BLaER1 treated with 17β-estradiol and CSF1 and Interleukin-3, amounts not matched to agents 10 nM and 100 nM (cell line): ENCODE measurements around the gene TTBK2.

Experiments
- H3K27ac ChIP-seq, 11 experiments: shearing (Covaris generic); formaldehyde crosslinking; 2 replicates each; pipeline ENCODE4 v1.8.1; 2022
- H3K27me3 ChIP-seq, 11 experiments: shearing (Covaris generic); formaldehyde crosslinking; 2 replicates each; pipeline ENCODE4 v1.8.1; 2022
- H3K36me3 ChIP-seq, 11 experiments: shearing (Covaris generic); formaldehyde crosslinking; 2 replicates each; pipeline ENCODE4 v1.8.1; 2022
- H3K4me1 ChIP-seq, 10 experiments: shearing (Covaris generic); formaldehyde crosslinking; 2 replicates each; pipeline ENCODE4 v1.8.1; 2022
- H3K4me2 ChIP-seq, 11 experiments: shearing (Covaris generic); formaldehyde crosslinking; 2 replicates each; pipeline ENCODE4 v1.8.1; 2022
- H3K4me3 ChIP-seq, 10 experiments: shearing (Covaris generic); formaldehyde crosslinking; 2 replicates each; pipeline ENCODE4 v1.8.1; 2022
- H3K9ac ChIP-seq, 11 experiments: shearing (Covaris generic); formaldehyde crosslinking; 2 replicates each; pipeline ENCODE4 v1.8.1; 2022
- H3K9me3 ChIP-seq, 11 experiments: shearing (Covaris generic); formaldehyde crosslinking; replicated peaks in 1 of 11; 2 replicates each; pipeline ENCODE4 v1.8.1; 2022
- H4K20me1 ChIP-seq, 11 experiments: shearing (Covaris generic); formaldehyde crosslinking; 2 replicates each; pipeline ENCODE4 v1.8.1; 2022
- Cebpa-rat ChIP-seq, 11 experiments: shearing (Covaris generic); IDR thresholded peaks; 2 replicates each; pipeline ENCODE4 v1.8.1; 2022

The TTBK2 gene

GRCh38 chr15:42933886-42934667, 13.5 kb upstream of the TTBK2 start:
- H3K4me3 ChIP-seq = no peak overlapping the region
- no peaks in the 10 kb centered on the region for H3K36me3 ChIP-seq
- no peaks in the 10 kb centered on the region; a peak in 2 of 20 replicates for H3K4me1 ChIP-seq
- no peaks in the 10 kb centered on the region for H4K20me1 ChIP-seq
- no peak for TF ChIP-seq Cebpa-rat (IDR thresholded peaks at IDR 0.05)
- H3K4me2 ChIP-seq = no peak overlapping the region
- H3K27me3 ChIP-seq = no peaks in the 10 kb centered on the region
- H3K27ac ChIP-seq = no peak overlapping the region
- H3K9me3 ChIP-seq = 0 out of 22 replicates have a peak, but pooled peaks cover 0 to 7% (median 0%) of the 10 kb centered on the region in 11 experiments
- H3K9ac ChIP-seq = no peak overlapping the region

DNA sequence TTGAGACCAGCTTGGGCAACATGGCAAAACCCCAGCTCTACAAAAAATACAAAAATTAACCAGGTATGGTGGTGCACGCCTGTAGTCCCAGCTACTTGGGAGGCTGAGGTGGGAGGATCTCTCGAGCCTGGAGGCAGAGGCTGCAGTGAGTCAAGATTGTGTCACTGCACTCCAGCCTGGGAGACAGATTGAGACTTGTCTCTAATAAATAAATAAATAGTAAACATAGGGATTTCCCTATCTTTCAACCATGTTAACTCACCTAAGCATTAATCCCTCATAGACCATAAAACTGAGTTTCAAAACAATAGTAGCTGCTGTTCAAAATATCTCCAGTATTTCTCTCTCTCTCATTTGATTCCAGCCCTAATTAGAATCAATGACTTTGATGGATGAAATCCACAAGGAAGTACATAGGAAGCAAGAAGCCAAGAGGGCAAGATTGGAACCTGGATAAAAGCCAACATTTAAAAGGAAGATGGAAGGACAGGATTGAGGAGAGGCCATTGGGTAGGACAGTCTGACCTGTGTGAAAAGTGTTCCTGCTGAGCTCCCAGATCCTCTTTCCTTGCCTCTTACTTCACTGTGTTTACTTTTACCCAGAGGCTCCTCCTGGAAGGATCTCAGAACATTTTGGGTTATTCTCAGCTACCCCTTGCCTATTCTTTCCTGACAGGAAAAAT, 12.4 kb upstream of the TTBK2 start:
- Histone ChIP-seq H3K4me2 (no peak overlapping the region), H3K27me3 (no peaks in the 10 kb centered on the region), H3K4me1 (no peaks in the 10 kb centered on the region; a peak in 2 of 20 replicates), H3K9me3 (0 out of 22 replicates have a peak, but pooled peaks cover 0 to 7% (median 0%) of the 10 kb centered on the region in 11 experiments), H3K4me3 (no peak overlapping the region), H3K27ac (no peak overlapping the region), H4K20me1 (no peaks in the 10 kb centered on the region), H3K9ac (no peak overlapping the region), H3K36me3 (no peaks in the 10 kb centered on the region)
- no peak for TF ChIP-seq Cebpa-rat (IDR thresholded peaks at IDR 0.05)

GRCh38 chr15:42931702-42932486, 11.3 kb upstream of the TTBK2 start:
- no peak overlapping the region for H3K27ac ChIP-seq
- no peak overlapping the region for H3K4me3 ChIP-seq
- no peaks in the 10 kb centered on the region for H3K27me3 ChIP-seq
- no peaks in the 10 kb centered on the region for H3K36me3 ChIP-seq
- H4K20me1 ChIP-seq = no peaks in the 10 kb centered on the region
- no peaks in the 10 kb centered on the region for H3K9me3 ChIP-seq
- no peak overlapping the region for H3K4me2 ChIP-seq
- no peaks in the 10 kb centered on the region; a peak in 2 of 20 replicates for H3K4me1 ChIP-seq
- H3K9ac ChIP-seq = no peak overlapping the region
- no peak for TF ChIP-seq Cebpa-rat (IDR thresholded peaks at IDR 0.05)

DNA sequence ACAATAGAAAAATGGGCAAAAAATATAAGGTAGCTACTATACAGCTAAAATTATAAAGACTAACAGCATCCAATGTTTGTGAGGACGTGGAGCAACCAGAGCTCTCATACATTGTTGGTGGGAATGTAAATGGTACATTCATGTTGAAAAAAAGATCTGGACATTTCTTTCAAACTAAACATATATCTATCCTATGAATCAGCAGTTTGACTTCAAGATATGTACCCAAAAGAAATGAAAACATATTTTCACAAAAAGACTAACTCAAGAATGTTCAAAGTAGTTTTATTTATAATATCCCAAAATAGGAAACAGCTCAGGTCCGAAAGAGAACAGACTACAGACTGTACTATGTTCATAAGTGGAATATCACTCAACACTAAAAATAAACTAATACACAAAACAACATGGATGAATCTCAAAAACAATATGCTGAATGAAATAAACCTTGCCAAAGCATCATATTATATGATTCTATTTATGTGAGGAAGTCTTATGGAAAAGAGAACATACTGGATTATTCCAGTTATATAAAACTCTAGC, 8.8 kb upstream of the TTBK2 start:
- no peaks in the 10 kb centered on the region for H3K36me3 ChIP-seq
- no peak overlapping the region for H3K9ac ChIP-seq
- no peak for TF ChIP-seq Cebpa-rat (IDR thresholded peaks at IDR 0.05)
- H3K9me3 ChIP-seq = no peaks in the 10 kb centered on the region
- no peaks in the 10 kb centered on the region for H3K27me3 ChIP-seq
- no peaks in the 10 kb centered on the region for H4K20me1 ChIP-seq
- H3K27ac ChIP-seq = no peak overlapping the region
- H3K4me3 ChIP-seq = no peak overlapping the region
- H3K4me1 ChIP-seq = no peaks in the 10 kb centered on the region; a peak in 2 of 20 replicates
- no peak overlapping the region for H3K4me2 ChIP-seq

DNA sequence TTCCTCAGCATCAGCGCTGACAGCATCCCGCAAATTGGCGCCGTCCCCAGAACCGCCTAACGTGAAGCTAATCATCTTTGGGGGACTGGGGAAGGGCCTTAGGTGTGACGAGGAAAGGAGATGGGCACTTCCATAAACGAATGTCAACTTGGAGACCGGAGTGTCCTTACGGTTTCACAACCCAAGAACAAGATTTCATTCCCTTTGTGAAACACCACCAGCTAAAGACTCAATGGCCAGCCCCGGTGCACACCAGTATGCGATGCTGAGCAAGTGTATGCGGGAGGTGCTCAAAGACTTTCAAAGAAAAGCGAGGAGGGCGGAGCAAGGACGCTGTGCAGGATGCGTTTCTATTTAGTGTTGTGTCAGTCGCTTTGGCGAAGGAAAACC, 759 bp upstream of the TTBK2 start:
- Histone ChIP-seq H3K4me1 (peaks cover 25 to 44% (median 40%) of the 10 kb centered on the region in 10 experiments), H3K9me3 (0 out of 22 replicates have a peak, but pooled peaks cover 0 to 2% (median 0%) of the 10 kb centered on the region in 11 experiments), H3K27me3 (no peaks in the 10 kb centered on the region), H3K9ac (peak overlapping the region; percentile 15 to 90 (median 63); a peak in 21 of 22 replicates), H3K4me3 (peak overlapping the region; percentile 77 to 98 (median 92)), H3K4me2 (peak overlapping the region; percentile 74 to 98 (median 94)), H3K36me3 (no peaks in the 10 kb centered on the region), H3K27ac (peak overlapping the region in 3 of 11 experiments; percentile 6 to 21 (median 17); a peak in 5 of 22 replicates), H4K20me1 (peaks cover 0 to 11% (median 0%) of the 10 kb centered on the region in 11 experiments; a peak in 3 of 22 replicates)
- TF ChIP-seq Cebpa-rat (IDR thresholded peaks at IDR 0.05) = no peak

GRCh38 chr15:42919799-42920518, 619 bp downstream of the TTBK2 start:
- H3K27me3 ChIP-seq = no peaks in the 10 kb centered on the region
- H3K27ac ChIP-seq = peak overlapping the region; percentile 70 to 87 (median 80)
- H3K4me1 ChIP-seq = peaks cover 38 to 58% (median 54%) of the 10 kb centered on the region in 10 experiments
- peak overlapping the region; percentile 83 to 91 (median 87) for H3K9ac ChIP-seq
- peak overlapping the region; percentile 77 to 98 (median 92) for H3K4me3 ChIP-seq
- peak overlapping the region; percentile 70 to 97 (median 87) for H3K4me2 ChIP-seq
- H3K9me3 ChIP-seq = 0 out of 22 replicates have a peak, but pooled peaks cover 0 to 4% (median 0%) of the 10 kb centered on the region in 11 experiments
- no peaks in the 10 kb centered on the region for H3K36me3 ChIP-seq
- peaks cover 0 to 14% (median 0%) of the 10 kb centered on the region in 11 experiments; a peak in 3 of 22 replicates for H4K20me1 ChIP-seq
- no peak for TF ChIP-seq Cebpa-rat (IDR thresholded peaks at IDR 0.05)

- H3K4me2 ChIP-seq = peak overlapping the region; percentile 70 to 97 (median 87)
- no peaks in the 10 kb centered on the region for H3K36me3 ChIP-seq
- H3K27ac ChIP-seq = peak overlapping the region in 9 of 11 experiments; percentile 70 to 87 (median 80); a peak in 16 of 22 replicates
- 0 out of 22 replicates have a peak, but pooled peaks cover 0 to 4% (median 0%) of the 10 kb centered on the region in 11 experiments for H3K9me3 ChIP-seq
- peaks cover 45 to 65% (median 60%) of the 10 kb centered on the region in 10 experiments for H3K4me1 ChIP-seq
- TF ChIP-seq Cebpa-rat (IDR thresholded peaks at IDR 0.05) = no peak
- H4K20me1 ChIP-seq = peaks cover 0 to 14% (median 0%) of the 10 kb centered on the region in 11 experiments; a peak in 3 of 22 replicates
- peak overlapping the region; percentile 77 to 98 (median 92) for H3K4me3 ChIP-seq
- peak overlapping the region; percentile 83 to 91 (median 87) for H3K9ac ChIP-seq
- no peaks in the 10 kb centered on the region for H3K27me3 ChIP-seq
Observed at GRCh38 chr15:42919308-42919707, 1.3 kb downstream of the TTBK2 start.
